ENCODE data around the gene NPIPA2.
"Not testable (repeated sequence)": the region's sequence is repeated elsewhere in the genome, so short reads cannot be mapped to it uniquely, and the experiment has no call there.

Gene NPIPA2

DNA sequence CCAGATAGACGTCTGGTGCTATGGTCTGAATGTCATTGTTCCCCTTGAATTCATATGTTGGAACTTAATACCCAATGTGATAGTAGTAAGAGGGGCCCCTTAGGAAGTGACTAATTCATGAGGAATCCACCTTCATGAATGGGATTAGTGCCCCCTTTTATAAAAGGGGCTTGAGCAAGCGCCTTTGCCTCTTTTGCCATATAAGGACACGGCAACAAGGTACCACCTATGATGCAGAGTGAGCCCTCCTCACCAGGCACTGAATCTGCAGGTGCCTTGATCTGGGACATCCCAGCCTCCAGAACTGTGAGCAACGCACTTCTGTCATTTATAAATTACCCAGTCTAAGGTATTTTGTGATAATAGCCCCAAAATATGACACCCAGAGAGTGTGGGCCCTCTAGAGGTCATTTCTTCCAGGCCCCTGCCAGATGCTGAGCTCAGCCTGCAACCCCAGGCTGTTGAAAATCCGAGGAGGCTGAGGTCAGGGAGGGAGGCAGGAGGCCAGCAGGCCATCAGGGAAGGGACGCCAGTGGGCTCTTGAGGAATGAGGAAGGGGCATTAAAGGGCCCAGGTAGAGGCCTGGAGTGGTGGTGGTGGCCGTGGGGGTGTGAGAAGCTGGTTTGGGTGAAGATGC lies 48.1 kb downstream of the NPIPA2 start:
- H3K9me3 ChIP-seq (ENCODE audit: control extremely low read depth in 1 of 5, control insufficient read depth in 4 of 5, insufficient read depth in 2 of 5, low read depth in 1 of 5, low read length in 4 of 5); H3K36me3 ChIP-seq (ENCODE audit: control insufficient read depth in 4 of 4, insufficient read depth in 4 of 4, low read length in 3 of 4); H3K27ac ChIP-seq (ENCODE audit: insufficient read depth in 1 of 2, low read depth in 1 of 2, low read length in 2 of 2, poor library complexity in 1 of 2, severe bottlenecking in 2 of 2); H3K27me3 ChIP-seq (replicated peaks in 2 of 5; ENCODE audit: control insufficient read depth in 4 of 5, insufficient read depth in 5 of 5, low read length in 4 of 5); DNase-seq; POLR2A ChIA-PET; CTCF ChIA-PET; H3K4me3 ChIP-seq (ENCODE audit: control insufficient read depth in 1 of 7, extremely low read depth in 1 of 7, insufficient read depth in 4 of 7, low read depth in 2 of 7, low read length in 6 of 7); H3K4me1 ChIP-seq (ENCODE audit: control extremely low read depth in 1 of 4, control insufficient read depth in 4 of 4, insufficient read depth in 4 of 4, low read length in 3 of 4): not testable (repeated sequence)
- no CpG with 5 or more reads among the region's 7 CpGs for WGBS (ENCODE audit: insufficient coverage)

DNA sequence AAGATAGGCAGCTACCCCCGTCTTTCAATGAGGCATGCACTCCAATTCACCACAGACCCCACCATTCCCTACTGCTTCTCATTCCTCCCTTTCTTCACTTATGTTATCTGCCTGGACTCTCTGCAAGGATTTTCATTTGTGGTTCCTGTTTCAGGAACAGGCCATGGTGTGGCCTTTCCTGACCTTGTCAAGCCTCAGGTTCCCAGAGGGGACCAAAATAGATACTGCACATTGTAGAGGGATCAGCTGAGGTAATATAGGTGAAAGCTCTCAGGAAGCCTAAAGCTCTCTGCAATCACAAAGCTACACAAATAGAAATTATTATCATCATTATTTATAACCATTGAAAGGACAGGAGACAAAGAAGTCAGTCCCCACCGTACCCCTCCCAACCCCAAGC lies 50.6 kb downstream of the NPIPA2 start:
- CTCF ChIA-PET: not testable (repeated sequence)

DNA sequence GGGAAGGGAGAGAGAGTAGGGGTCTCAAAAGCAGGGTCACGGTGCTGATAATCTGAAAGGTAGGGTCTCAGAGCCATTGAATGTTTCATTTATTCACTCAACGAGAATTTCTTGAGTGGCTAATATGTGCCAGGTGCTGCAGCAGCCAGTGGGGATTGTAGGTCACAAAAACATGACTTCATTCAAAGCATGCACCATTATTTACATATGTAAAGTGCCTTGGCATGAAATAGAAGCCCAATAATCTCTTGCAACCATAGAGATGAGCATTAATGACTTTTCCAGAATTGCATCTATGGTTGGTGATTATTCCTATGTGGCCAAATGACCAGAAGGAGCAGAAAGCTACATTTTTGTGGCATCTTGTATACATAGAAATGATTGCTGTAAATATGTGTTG lies 55.2 kb downstream of the NPIPA2 start:
- DNase-seq; H3K27ac ChIP-seq (ENCODE audit: insufficient read depth in 1 of 2, low read depth in 1 of 2, low read length in 2 of 2, poor library complexity in 1 of 2, severe bottlenecking in 2 of 2); H3K9me3 ChIP-seq (ENCODE audit: control extremely low read depth in 1 of 5, control insufficient read depth in 4 of 5, insufficient read depth in 2 of 5, low read depth in 1 of 5, low read length in 4 of 5); H3K36me3 ChIP-seq (ENCODE audit: control insufficient read depth in 4 of 4, insufficient read depth in 4 of 4, low read length in 3 of 4); H3K27me3 ChIP-seq (replicated peaks in 2 of 5; ENCODE audit: control insufficient read depth in 4 of 5, insufficient read depth in 5 of 5, low read length in 4 of 5); H3K4me1 ChIP-seq (ENCODE audit: control extremely low read depth in 1 of 4, control insufficient read depth in 4 of 4, insufficient read depth in 4 of 4, low read length in 3 of 4); POLR2A ChIA-PET; H3K4me3 ChIP-seq (ENCODE audit: control insufficient read depth in 1 of 7, extremely low read depth in 1 of 7, insufficient read depth in 4 of 7, low read depth in 2 of 7, low read length in 6 of 7); CTCF ChIA-PET: not testable (repeated sequence)
- no CpG with 5 or more reads among the region's 2 CpGs for WGBS (ENCODE audit: insufficient coverage)

More for the DNA sequence above, 50.6 kb downstream of the NPIPA2 start:
- H3K9me3 ChIP-seq (ENCODE audit: control extremely low read depth in 1 of 5, control insufficient read depth in 4 of 5, insufficient read depth in 2 of 5, low read depth in 1 of 5, low read length in 4 of 5); H3K27ac ChIP-seq (ENCODE audit: insufficient read depth in 1 of 2, low read depth in 1 of 2, low read length in 2 of 2, poor library complexity in 1 of 2, severe bottlenecking in 2 of 2); H3K36me3 ChIP-seq (ENCODE audit: control insufficient read depth in 4 of 4, insufficient read depth in 4 of 4, low read length in 3 of 4); DNase-seq; H3K4me1 ChIP-seq (ENCODE audit: control extremely low read depth in 1 of 4, control insufficient read depth in 4 of 4, insufficient read depth in 4 of 4, low read length in 3 of 4); H3K4me3 ChIP-seq (ENCODE audit: control insufficient read depth in 1 of 7, extremely low read depth in 1 of 7, insufficient read depth in 4 of 7, low read depth in 2 of 7, low read length in 6 of 7); POLR2A ChIA-PET; H3K27me3 ChIP-seq (replicated peaks in 2 of 5; ENCODE audit: control insufficient read depth in 4 of 5, insufficient read depth in 5 of 5, low read length in 4 of 5): not testable (repeated sequence)
- WGBS (ENCODE audit: insufficient coverage): no CpG with 5 or more reads among the region's 2 CpGs

DNA sequence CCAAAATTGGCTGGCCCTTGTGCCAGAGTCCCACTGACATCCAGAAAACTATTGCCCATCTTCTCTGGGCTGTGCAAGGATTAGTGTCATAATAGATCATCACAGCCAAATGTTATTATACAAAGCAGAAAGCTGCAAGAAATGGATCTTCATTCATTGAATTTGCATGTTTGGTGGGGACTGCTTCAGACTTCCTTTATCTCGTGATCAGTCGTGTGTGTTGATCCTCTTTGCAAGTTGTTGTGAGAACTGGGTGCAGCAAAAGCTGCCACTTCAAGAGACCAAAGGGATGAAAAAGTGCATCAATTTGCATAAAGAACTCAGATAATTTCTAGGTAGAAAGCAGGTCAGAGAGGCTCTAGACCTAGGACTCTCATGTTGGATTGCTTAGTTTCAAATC lies 61.2 kb downstream of the NPIPA2 start:
- H3K36me3 ChIP-seq (ENCODE audit: control insufficient read depth in 4 of 4, insufficient read depth in 4 of 4, low read length in 3 of 4); H3K4me1 ChIP-seq (ENCODE audit: control extremely low read depth in 1 of 4, control insufficient read depth in 4 of 4, insufficient read depth in 4 of 4, low read length in 3 of 4); H3K4me3 ChIP-seq (ENCODE audit: control insufficient read depth in 1 of 7, extremely low read depth in 1 of 7, insufficient read depth in 4 of 7, low read depth in 2 of 7, low read length in 6 of 7); CTCF ChIA-PET; H3K9me3 ChIP-seq (ENCODE audit: control extremely low read depth in 1 of 5, control insufficient read depth in 4 of 5, insufficient read depth in 2 of 5, low read depth in 1 of 5, low read length in 4 of 5); H3K27me3 ChIP-seq (replicated peaks in 2 of 5; ENCODE audit: control insufficient read depth in 4 of 5, insufficient read depth in 5 of 5, low read length in 4 of 5); H3K27ac ChIP-seq (ENCODE audit: insufficient read depth in 1 of 2, low read depth in 1 of 2, low read length in 2 of 2, poor library complexity in 1 of 2, severe bottlenecking in 2 of 2); DNase-seq; POLR2A ChIA-PET: not testable (repeated sequence)
- WGBS (ENCODE audit: insufficient coverage): no CpG with 5 or more reads among the region's 2 CpGs

DNA sequence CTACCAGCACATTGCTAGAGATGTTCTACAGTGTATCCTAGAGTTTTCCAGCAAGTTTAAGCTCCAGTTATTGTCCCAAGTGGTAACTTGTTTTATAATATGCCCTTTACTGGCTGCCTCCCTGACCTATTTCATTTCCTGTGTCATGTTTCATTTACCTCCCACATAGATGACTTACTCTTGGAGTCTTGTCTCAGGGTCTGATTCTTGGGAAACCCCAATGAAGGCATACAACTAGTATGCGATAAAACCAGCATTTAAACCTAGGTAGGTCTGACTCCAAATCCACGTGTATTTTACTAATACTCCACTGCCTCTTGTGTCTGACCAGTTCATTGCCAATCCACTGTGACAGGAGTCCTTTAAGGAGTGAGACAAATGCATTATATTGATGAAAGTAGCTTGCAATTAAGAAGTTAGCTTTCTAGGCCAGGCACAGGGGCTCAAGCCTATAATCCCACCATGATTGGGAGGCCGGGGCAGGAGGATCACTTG lies 64.9 kb downstream of the NPIPA2 start:
- DNase-seq; H3K4me3 ChIP-seq (ENCODE audit: control insufficient read depth in 1 of 7, extremely low read depth in 1 of 7, insufficient read depth in 4 of 7, low read depth in 2 of 7, low read length in 6 of 7); POLR2A ChIA-PET; H3K27me3 ChIP-seq (replicated peaks in 2 of 5; ENCODE audit: control insufficient read depth in 4 of 5, insufficient read depth in 5 of 5, low read length in 4 of 5); H3K9me3 ChIP-seq (ENCODE audit: control extremely low read depth in 1 of 5, control insufficient read depth in 4 of 5, insufficient read depth in 2 of 5, low read depth in 1 of 5, low read length in 4 of 5); H3K36me3 ChIP-seq (ENCODE audit: control insufficient read depth in 4 of 4, insufficient read depth in 4 of 4, low read length in 3 of 4); H3K4me1 ChIP-seq (ENCODE audit: control extremely low read depth in 1 of 4, control insufficient read depth in 4 of 4, insufficient read depth in 4 of 4, low read length in 3 of 4); H3K27ac ChIP-seq (ENCODE audit: insufficient read depth in 1 of 2, low read depth in 1 of 2, low read length in 2 of 2, poor library complexity in 1 of 2, severe bottlenecking in 2 of 2); CTCF ChIA-PET: not testable (repeated sequence)
- WGBS (ENCODE audit: insufficient coverage): no CpG with 5 or more reads among the region's 3 CpGs

DNA sequence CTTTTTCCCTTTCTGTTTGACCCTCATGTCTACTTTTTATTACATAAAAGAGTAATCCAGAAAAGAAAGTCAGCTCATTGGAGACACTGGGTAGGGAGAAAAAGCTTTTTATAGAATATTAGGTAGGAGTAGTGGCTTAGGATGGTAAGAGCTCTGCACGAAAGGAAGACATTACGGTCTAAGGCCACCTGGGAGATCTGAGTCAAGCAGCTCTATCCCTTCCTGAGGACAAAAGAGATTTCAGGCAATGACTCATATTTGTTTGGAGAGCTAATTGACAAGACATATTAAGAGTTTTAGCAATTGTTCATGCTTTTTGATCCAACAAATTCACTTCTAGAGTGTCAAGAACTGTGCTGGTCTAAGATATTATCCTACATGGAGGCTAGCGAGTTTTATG lies 71.6 kb downstream of the NPIPA2 start:
- POLR2A ChIA-PET; H3K4me3 ChIP-seq (ENCODE audit: control insufficient read depth in 1 of 7, extremely low read depth in 1 of 7, insufficient read depth in 4 of 7, low read depth in 2 of 7, low read length in 6 of 7); H3K27me3 ChIP-seq (replicated peaks in 2 of 5; ENCODE audit: control insufficient read depth in 4 of 5, insufficient read depth in 5 of 5, low read length in 4 of 5); H3K9me3 ChIP-seq (ENCODE audit: control extremely low read depth in 1 of 5, control insufficient read depth in 4 of 5, insufficient read depth in 2 of 5, low read depth in 1 of 5, low read length in 4 of 5); H3K27ac ChIP-seq (ENCODE audit: insufficient read depth in 1 of 2, low read depth in 1 of 2, low read length in 2 of 2, poor library complexity in 1 of 2, severe bottlenecking in 2 of 2); CTCF ChIA-PET; H3K36me3 ChIP-seq (ENCODE audit: control insufficient read depth in 4 of 4, insufficient read depth in 4 of 4, low read length in 3 of 4); DNase-seq; H3K4me1 ChIP-seq (ENCODE audit: control extremely low read depth in 1 of 4, control insufficient read depth in 4 of 4, insufficient read depth in 4 of 4, low read length in 3 of 4): not testable (repeated sequence)
- no CpG with 5 or more reads among the region's 3 CpGs for WGBS (ENCODE audit: insufficient coverage)
